Immature natural killer cell (primary cell): ENCODE results near the gene ARMCX4. TPM values are rescaled to one million over a fixed set of nuclear protein-coding genes. Genes with fewer than 3 reads are reported as not detected.

Source experiments
- DNase-seq, 3 donors: peaks; one replicate each; pipeline ENCODE4 v3.0.0; 2022; ENCODE audit warnings: mixed read lengths in 1 of 3
- H3K27ac Mint-ChIP-seq, 6 donors: one replicate each; pipeline ENCODE4 v1.8.0; 2020; ENCODE audit warnings: mixed read lengths in 6 of 6, mild to moderate bottlenecking in 5 of 6, inconsistent platforms in 4 of 6, moderate library complexity in 3 of 6
- H3K27me3 Mint-ChIP-seq, 3 donors: one replicate each; pipeline ENCODE4 v1.8.0; 2020 to 2021; ENCODE audit warnings: low read depth in 3 of 3, mild to moderate bottlenecking in 3 of 3, mixed read lengths in 3 of 3, moderate library complexity in 3 of 3, inconsistent platforms in 1 of 3
- H3K36me3 Mint-ChIP-seq, 3 donors: one replicate each; pipeline ENCODE4 v1.8.0; 2020; ENCODE audit warnings: mixed read lengths in 3 of 3, inconsistent platforms in 2 of 3, mild to moderate bottlenecking in 2 of 3
- H3K4me1 Mint-ChIP-seq, 2 donors: one replicate each; pipeline ENCODE4 v1.8.0; 2020; ENCODE audit warnings: inconsistent platforms in 2 of 2, mild to moderate bottlenecking in 2 of 2, mixed read lengths in 2 of 2, moderate library complexity in 1 of 2
- H3K4me3 Mint-ChIP-seq, 5 donors: one replicate each; pipeline ENCODE4 v1.8.0; 2020; ENCODE audit warnings: mild to moderate bottlenecking in 5 of 5, mixed read lengths in 5 of 5, inconsistent platforms in 3 of 5, moderate library complexity in 3 of 5
- H3K9me3 Mint-ChIP-seq, 6 donors: one replicate each; pipeline ENCODE4 v1.8.0; 2020; ENCODE audit warnings: mild to moderate bottlenecking in 6 of 6, mixed read lengths in 6 of 6, inconsistent platforms in 4 of 6, moderate library complexity in 3 of 6
- polyA plus RNA-seq, 3 donors: library from polyadenylated mRNA; unstranded; fragments of 300-500 nt; fragmentation: Illumina TruSeq; gene quantifications; one replicate each; pipeline ENCODE4 v1.2.3, GENCODE V29; 2021

Gene ARMCX4
- polyA plus RNA-seq: 1 to 10 TPM in 2 of 3 donors, under 1 TPM in 1; 0.50 to 2.9 (median 1.2) TPM

GRCh38 chrX:101485212-101485949 is at the start of gene ARMCX4:
Gene ARMCX4, plus strand, starts transcription at chrX:101485456. Its CDS starts 3,134 bp downstream, at chrX:101488590.
- H3K27ac Mint-ChIP-seq: peak within 1 kb of the TSS in 1 of 6 donors; percentile 24

DNA sequence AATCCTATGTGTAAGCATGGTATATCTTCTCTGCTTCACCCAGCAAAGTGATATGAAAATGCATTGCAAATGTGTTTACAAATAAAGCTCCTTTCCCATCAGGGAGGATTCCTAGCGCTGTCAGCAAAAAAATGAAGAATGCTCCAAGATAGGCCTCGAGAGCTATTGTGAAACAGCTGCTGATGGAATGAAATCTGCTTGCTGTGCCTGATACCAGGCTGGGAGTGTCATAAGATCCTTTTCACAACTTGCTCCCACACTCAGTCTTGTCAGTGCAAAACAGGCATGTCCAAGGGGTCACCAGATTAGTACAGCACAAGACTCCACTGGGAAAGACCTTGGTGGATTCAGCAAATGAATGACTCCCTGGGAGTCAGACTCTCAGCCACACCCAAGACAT is 43.2 kb upstream of the ARMCX4 start:
- DNase-seq: no peak
- H3K36me3 Mint-ChIP-seq: peaks cover 0 to 32% (median 29%) of the 10 kb centered on the region in 3 donors
- no peak overlapping the region for H3K4me3 Mint-ChIP-seq
- peaks cover 0 to 5% (median 0%) of the 10 kb centered on the region in 3 donors for H3K27me3 Mint-ChIP-seq
- H3K9me3 Mint-ChIP-seq: no peaks in the 10 kb centered on the region
- no peak overlapping the region for H3K27ac Mint-ChIP-seq
- H3K4me1 Mint-ChIP-seq: peaks cover 6 to 10% of the 10 kb centered on the region in 2 donors

More at GRCh38 chrX:101485212-101485949, at the start of gene ARMCX4:
- no peak for DNase-seq
- Mint-ChIP-seq H3K9me3 (no peaks in the 10 kb centered on the region), H3K27me3 (peaks cover 0 to 11% (median 5%) of the 10 kb centered on the region in 3 donors), H3K36me3 (no peaks in the 10 kb centered on the region), H3K4me1 (peaks cover 0 to 4% of the 10 kb centered on the region in 2 donors), H3K4me3 (peak within 1 kb of the TSS; percentile 44 to 75 (median 54))

DNA sequence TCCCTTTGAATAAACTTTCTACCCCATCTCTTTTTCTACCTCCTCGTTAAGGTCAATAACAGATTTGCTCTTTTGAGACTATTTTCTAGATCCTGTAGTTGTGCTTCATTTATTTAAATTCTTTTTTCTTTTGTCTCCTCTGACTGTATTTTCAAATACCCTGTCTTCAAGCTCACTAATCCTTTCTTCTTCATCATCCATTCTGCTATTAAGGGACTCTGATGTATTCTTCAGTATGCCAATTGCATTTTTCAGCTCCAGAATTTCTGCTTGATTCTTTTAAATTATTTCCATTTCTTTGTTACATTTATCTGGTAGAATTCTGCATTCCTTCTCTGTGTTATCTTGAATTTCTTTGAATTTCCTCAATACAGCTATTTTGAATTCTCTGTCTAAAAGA is 36.0 kb upstream of the ARMCX4 start:
- Mint-ChIP-seq H3K27me3 (no peaks in the 10 kb centered on the region), H3K4me1 (no peaks in the 10 kb centered on the region), H3K36me3 (peaks cover 9 to 28% (median 21%) of the 10 kb centered on the region in 3 donors), H3K9me3 (no peaks in the 10 kb centered on the region), H3K27ac (no peak overlapping the region), H3K4me3 (no peak overlapping the region)
- DNase-seq: no peak

DNA sequence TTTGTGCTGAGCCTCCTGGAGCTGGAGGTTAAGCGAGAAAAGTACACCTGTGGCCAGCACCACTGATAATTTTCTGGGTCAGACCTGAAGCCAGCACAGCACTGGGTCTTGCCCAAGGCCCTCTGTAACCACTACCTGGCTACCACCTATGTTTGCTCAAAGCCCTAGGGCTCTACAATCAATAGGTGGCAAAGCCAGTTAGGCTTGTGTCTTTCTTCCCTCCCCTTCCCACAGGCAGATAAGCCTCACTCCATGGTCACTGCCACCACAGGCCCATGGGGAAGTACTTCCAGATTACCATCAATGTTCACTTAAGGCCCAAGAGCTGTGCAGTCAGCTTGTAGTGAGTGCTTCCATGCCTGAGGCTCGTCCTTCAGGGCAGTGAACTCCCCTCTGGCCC is 35.2 kb upstream of the ARMCX4 start:
- no peaks in the 10 kb centered on the region for H3K4me1 Mint-ChIP-seq
- no peaks in the 10 kb centered on the region for H3K9me3 Mint-ChIP-seq
- no peak for DNase-seq
- no peak overlapping the region for H3K4me3 Mint-ChIP-seq
- H3K36me3 Mint-ChIP-seq: peaks cover 9 to 28% (median 22%) of the 10 kb centered on the region in 3 donors
- H3K27ac Mint-ChIP-seq: no peak overlapping the region
- no peaks in the 10 kb centered on the region for H3K27me3 Mint-ChIP-seq

DNA sequence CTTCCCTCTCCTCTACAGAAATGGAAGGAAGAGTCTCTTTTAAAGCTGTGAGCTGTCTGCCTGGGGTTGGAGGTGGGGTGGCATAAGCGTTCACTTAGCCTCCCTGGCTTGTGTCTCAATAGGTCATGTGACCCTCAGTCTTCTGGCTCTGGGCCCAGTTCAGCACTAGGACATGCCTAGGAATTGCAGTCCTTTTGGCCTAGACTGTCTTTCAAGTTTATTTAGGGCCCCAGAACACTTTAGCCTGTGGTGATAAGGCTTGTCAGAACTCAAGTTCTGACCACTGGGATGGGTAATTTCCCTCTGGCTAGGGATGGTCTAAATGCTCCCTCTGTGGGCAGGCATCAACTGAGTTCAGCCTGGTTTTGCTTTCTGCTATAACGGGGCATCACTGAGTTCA is 34.3 kb upstream of the ARMCX4 start:
- DNase-seq: no peak
- Mint-ChIP-seq H3K4me3 (no peak overlapping the region), H3K36me3 (peaks cover 9 to 32% (median 27%) of the 10 kb centered on the region in 3 donors), H3K27ac (no peak overlapping the region), H3K9me3 (no peaks in the 10 kb centered on the region), H3K4me1 (no peaks in the 10 kb centered on the region), H3K27me3 (no peaks in the 10 kb centered on the region)

DNA sequence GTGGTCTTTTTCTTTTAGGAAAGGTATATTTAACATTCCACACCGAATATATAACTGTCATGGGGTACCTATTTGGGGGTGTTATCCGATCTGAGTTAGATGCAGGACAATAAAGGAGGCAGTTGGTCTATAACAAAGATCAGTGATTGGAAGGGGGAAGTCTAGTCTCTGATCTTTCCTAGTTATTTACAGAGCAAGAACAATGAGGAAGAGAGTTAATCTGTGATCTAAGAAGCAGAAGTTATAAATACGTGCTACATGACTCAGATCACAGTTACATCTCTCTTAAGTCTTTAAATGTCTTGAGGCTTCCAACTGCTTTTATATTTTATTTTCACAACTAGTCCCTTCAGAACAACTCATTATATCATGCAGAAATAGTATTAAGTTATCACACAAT is 33.2 kb upstream of the ARMCX4 start:
- H3K36me3 Mint-ChIP-seq: peaks cover 9 to 34% (median 24%) of the 10 kb centered on the region in 3 donors
- no peak overlapping the region for H3K27ac Mint-ChIP-seq

GRCh38 chrX:101460669-101461068 is 24.6 kb upstream of the ARMCX4 start:
- H3K9me3 Mint-ChIP-seq: no peaks in the 10 kb centered on the region
- DNase-seq: no peak
- no peaks in the 10 kb centered on the region for H3K27me3 Mint-ChIP-seq
- no peak overlapping the region for H3K4me3 Mint-ChIP-seq
- H3K27ac Mint-ChIP-seq: no peak overlapping the region
- H3K36me3 Mint-ChIP-seq: peaks cover 0 to 12% (median 7%) of the 10 kb centered on the region in 3 donors
- H3K4me1 Mint-ChIP-seq: no peaks in the 10 kb centered on the region

More for the DNA sequence above, 33.2 kb upstream of the ARMCX4 start:
- Mint-ChIP-seq H3K4me3 (no peak overlapping the region), H3K4me1 (no peaks in the 10 kb centered on the region), H3K9me3 (no peaks in the 10 kb centered on the region), H3K27me3 (no peaks in the 10 kb centered on the region)
- no peak for DNase-seq

GRCh38 chrX:101462892-101463291 is 22.4 kb upstream of the ARMCX4 start:
- peaks cover 0 to 2% (median 0%) of the 10 kb centered on the region in 3 donors for H3K27me3 Mint-ChIP-seq
- DNase-seq: no peak
- no peak overlapping the region for H3K27ac Mint-ChIP-seq
- H3K9me3 Mint-ChIP-seq: no peaks in the 10 kb centered on the region
- H3K36me3 Mint-ChIP-seq: peaks cover 0 to 11% (median 2%) of the 10 kb centered on the region in 3 donors
- H3K4me1 Mint-ChIP-seq: no peaks in the 10 kb centered on the region
- no peak overlapping the region for H3K4me3 Mint-ChIP-seq

DNA sequence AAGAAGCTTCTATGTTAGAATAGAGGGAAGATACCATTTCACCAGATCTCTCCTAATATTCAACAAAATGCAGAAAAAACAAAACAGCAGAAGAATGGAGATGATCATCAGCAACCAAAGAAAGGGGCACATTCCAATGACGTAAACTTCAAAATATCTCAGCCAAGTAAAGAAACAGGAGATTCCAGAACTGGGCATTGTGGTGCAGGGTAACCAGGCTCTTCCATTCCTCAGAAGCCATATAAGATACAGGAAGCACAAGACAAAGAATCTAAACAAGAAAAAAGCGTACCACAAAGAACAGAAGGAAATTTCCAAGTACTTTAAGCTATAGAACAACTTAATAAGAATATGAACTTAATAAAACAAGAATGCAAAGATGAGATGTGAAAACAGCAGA is 6.9 kb upstream of the ARMCX4 start:
- Mint-ChIP-seq H3K27ac (peak overlapping the region in 1 of 6 donors; percentile 25), H3K4me3 (no peak overlapping the region), H3K27me3 (peaks cover 2 to 5% (median 2%) of the 10 kb centered on the region in 3 donors), H3K4me1 (no peaks in the 10 kb centered on the region), H3K9me3 (no peaks in the 10 kb centered on the region), H3K36me3 (no peaks in the 10 kb centered on the region)
- DNase-seq: no peak

GRCh38 chrX:101482296-101482695 is 3.0 kb upstream of the ARMCX4 start:
- H3K9me3 Mint-ChIP-seq: no peaks in the 10 kb centered on the region
- H3K36me3 Mint-ChIP-seq: no peaks in the 10 kb centered on the region
- no peak overlapping the region for H3K4me3 Mint-ChIP-seq

DNA sequence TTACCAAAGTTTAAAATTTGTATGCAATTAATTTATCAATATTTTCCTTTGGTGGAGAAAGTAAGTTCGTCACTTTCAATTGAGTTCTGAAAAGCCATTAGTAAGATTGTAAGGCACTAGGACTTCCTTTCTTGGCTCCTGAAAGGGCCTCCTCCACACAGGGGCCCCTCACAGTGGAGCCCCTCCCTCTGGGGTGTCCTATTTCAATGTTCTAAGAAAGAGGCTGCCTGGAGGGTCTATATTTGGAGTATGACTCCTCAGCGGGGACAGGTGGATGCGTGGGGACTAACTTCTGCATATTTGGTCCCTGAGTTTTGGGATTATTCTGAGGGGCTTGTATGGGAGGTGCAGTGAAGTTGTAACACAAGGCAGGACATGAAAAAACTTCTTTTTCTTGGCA is 1.6 kb upstream of the ARMCX4 start:
- Mint-ChIP-seq H3K36me3 (no peaks in the 10 kb centered on the region), H3K4me3 (no peak overlapping the region), H3K4me1 (peaks cover 0 to 4% of the 10 kb centered on the region in 2 donors), H3K9me3 (no peaks in the 10 kb centered on the region), H3K27me3 (peaks cover 0 to 11% (median 5%) of the 10 kb centered on the region in 3 donors), H3K27ac (no peak overlapping the region)
- DNase-seq: no peak

More at GRCh38 chrX:101482296-101482695, 3.0 kb upstream of the ARMCX4 start:
- peaks cover 0 to 4% of the 10 kb centered on the region in 2 donors for H3K4me1 Mint-ChIP-seq
- no peak overlapping the region for H3K27ac Mint-ChIP-seq
- H3K27me3 Mint-ChIP-seq: peaks cover 0 to 8% (median 2%) of the 10 kb centered on the region in 3 donors
- no peak for DNase-seq

DNA sequence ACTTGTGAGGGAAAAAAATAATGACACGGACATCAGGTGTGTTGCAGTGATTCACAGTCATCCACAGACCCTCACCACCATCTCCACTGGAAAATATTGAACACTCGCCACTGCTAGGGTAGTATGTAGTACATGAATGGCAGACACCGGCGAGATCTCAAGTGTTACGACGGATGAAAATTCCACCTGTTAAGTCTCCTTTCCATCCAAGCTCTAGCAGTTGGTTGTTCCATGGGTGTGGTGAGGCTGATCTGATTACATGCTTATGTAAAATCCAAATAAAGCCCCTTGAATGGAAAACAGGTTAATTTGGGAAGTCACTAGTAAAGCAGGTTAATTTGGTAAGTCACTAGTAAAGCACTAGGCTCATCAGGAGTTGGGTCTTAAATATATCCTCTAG is 1.1 kb upstream of the ARMCX4 start:
- H3K27me3 Mint-ChIP-seq: peaks cover 0 to 11% (median 5%) of the 10 kb centered on the region in 3 donors
- no peak overlapping the region for H3K4me3 Mint-ChIP-seq
- H3K4me1 Mint-ChIP-seq: peaks cover 0 to 4% of the 10 kb centered on the region in 2 donors

GRCh38 chrX:101488796-101489195 is 3.5 kb downstream of the ARMCX4 start:
- H3K4me3 Mint-ChIP-seq: no peak overlapping the region
- no peak overlapping the region for H3K27ac Mint-ChIP-seq
- H3K4me1 Mint-ChIP-seq: peaks cover 0 to 4% of the 10 kb centered on the region in 2 donors
- peaks cover 0 to 11% (median 4%) of the 10 kb centered on the region in 3 donors for H3K27me3 Mint-ChIP-seq
- no peaks in the 10 kb centered on the region for H3K9me3 Mint-ChIP-seq
- DNase-seq: no peak
- no peaks in the 10 kb centered on the region for H3K36me3 Mint-ChIP-seq

More for the DNA sequence above, 1.1 kb upstream of the ARMCX4 start:
- Mint-ChIP-seq H3K36me3 (no peaks in the 10 kb centered on the region), H3K9me3 (no peaks in the 10 kb centered on the region), H3K27ac (no peak overlapping the region)
- no peak for DNase-seq

DNA sequence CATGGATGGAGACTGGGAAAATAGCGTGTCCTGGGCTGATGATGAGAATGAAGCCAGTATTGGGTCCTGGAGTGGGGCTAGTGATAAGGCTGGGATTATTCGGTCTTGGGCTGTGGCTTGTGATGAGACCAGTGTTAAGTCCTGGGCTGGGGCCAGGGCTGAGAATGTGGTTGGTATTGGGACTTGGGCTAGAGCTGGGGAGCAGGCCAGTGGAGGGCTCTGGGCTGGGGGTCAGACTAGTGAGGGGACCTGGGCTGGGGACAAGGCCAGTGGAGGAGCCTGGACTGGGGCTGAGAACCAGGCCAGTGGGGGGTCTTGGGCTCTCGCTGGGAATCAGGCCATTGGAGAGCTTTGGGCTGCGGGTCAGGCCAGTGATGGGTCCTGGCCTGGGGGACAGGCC is 6.7 kb downstream of the ARMCX4 start:
- Mint-ChIP-seq H3K4me1 (no peaks in the 10 kb centered on the region), H3K36me3 (no peaks in the 10 kb centered on the region), H3K27ac (no peak overlapping the region)

More for the DNA sequence above, 6.7 kb downstream of the ARMCX4 start:
- Mint-ChIP-seq H3K27me3 (peaks cover 0 to 5% (median 4%) of the 10 kb centered on the region in 3 donors), H3K9me3 (no peaks in the 10 kb centered on the region), H3K4me3 (no peak overlapping the region)
- no peak for DNase-seq
